ACHN (cell line): ENCODE results near the gene PSMG4.

Experiments
- DNase-seq: peaks from one replicate; pipeline ENCODE4 v3.0.0-alpha.2; 2015
- in situ Hi-C: cut with HindIII; loops from 2 replicates; pipeline ENCODE4 v1.10.0; 2017; ENCODE audit warnings: low sequenced_read_pairs, low pct_ligation_motif_present, low pct_unique_long_range_greater_than_20kb

The PSMG4 gene

GRCh38 chr6:3283241-3283640, 24.5 kb downstream of the PSMG4 start:
- DNase-seq: no peak
- in situ Hi-C loops: no loop called here

GRCh38 chr6:3283641-3284435, 25.1 kb downstream of the PSMG4 start:
- in situ Hi-C loops: no loop called here

GRCh38 chr6:3284436-3284876, 25.7 kb downstream of the PSMG4 start:
- in situ Hi-C loops: no loop called here
- DNase-seq: no peak

More at GRCh38 chr6:3283641-3284435, 25.1 kb downstream of the PSMG4 start:
- DNase-seq: no peak

- no peak for DNase-seq
- in situ Hi-C loops: no loop called here
These were observed 26.4 kb downstream of the PSMG4 start for GRCh38 chr6:3285049-3285639.

- in situ Hi-C loops: no loop called here
- no peak for DNase-seq
These were observed 27.0 kb downstream of the PSMG4 start for GRCh38 chr6:3285732-3286131.

GRCh38 chr6:3286641-3287171, 28.0 kb downstream of the PSMG4 start:
- no peak for DNase-seq
- in situ Hi-C loops: no loop called here

GRCh38 chr6:3287308-3287707, 28.6 kb downstream of the PSMG4 start:
- DNase-seq: no peak
- in situ Hi-C loops: no loop called here

- no peak for DNase-seq
- in situ Hi-C loops: no loop called here
These were observed 29.4 kb downstream of the PSMG4 start for GRCh38 chr6:3287976-3288707.

GRCh38 chr6:3288711-3289663, 30.2 kb downstream of the PSMG4 start:
- in situ Hi-C loops: no loop called here
- DNase-seq: no peak

GRCh38 chr6:3289664-3290055, 30.9 kb downstream of the PSMG4 start:
- no peak for DNase-seq
- in situ Hi-C loops: no loop called here

GRCh38 chr6:3290149-3290930, 31.6 kb downstream of the PSMG4 start:
- in situ Hi-C loops: no loop called here
- DNase-seq: no peak

GRCh38 chr6:3290931-3291211, 32.1 kb downstream of the PSMG4 start:
- in situ Hi-C loops: no loop called here
- no peak for DNase-seq

GRCh38 chr6:3291346-3291745, 32.6 kb downstream of the PSMG4 start:
- DNase-seq: no peak
- in situ Hi-C loops: no loop called here

GRCh38 chr6:3291987-3292386, 33.2 kb downstream of the PSMG4 start:
- in situ Hi-C loops: no loop called here
- no peak for DNase-seq

- in situ Hi-C loops: no loop called here
These were observed 33.9 kb downstream of the PSMG4 start for GRCh38 chr6:3292431-3293197.

GRCh38 chr6:3293271-3294155, 34.8 kb downstream of the PSMG4 start:
- DNase-seq: no peak
- in situ Hi-C loops: no loop called here

More at GRCh38 chr6:3292431-3293197, 33.9 kb downstream of the PSMG4 start:
- no peak for DNase-seq
